BLaER1 treated with 17β-estradiol and CSF1 and Interleukin-3, amounts not matched to agents 10 nM and 100 nM (cell line): Measurements from ENCODE around the gene FAM117A.

Source experiments
- H3K27ac ChIP-seq, 11 experiments: shearing (Covaris generic); formaldehyde crosslinking; 2 replicates each; pipeline ENCODE4 v1.8.1; 2022
- H3K27me3 ChIP-seq, 11 experiments: shearing (Covaris generic); formaldehyde crosslinking; 2 replicates each; pipeline ENCODE4 v1.8.1; 2022
- H3K36me3 ChIP-seq, 11 experiments: shearing (Covaris generic); formaldehyde crosslinking; 2 replicates each; pipeline ENCODE4 v1.8.1; 2022
- H3K4me1 ChIP-seq, 10 experiments: shearing (Covaris generic); formaldehyde crosslinking; 2 replicates each; pipeline ENCODE4 v1.8.1; 2022
- H3K4me2 ChIP-seq, 11 experiments: shearing (Covaris generic); formaldehyde crosslinking; 2 replicates each; pipeline ENCODE4 v1.8.1; 2022
- H3K4me3 ChIP-seq, 10 experiments: shearing (Covaris generic); formaldehyde crosslinking; 2 replicates each; pipeline ENCODE4 v1.8.1; 2022
- H3K9ac ChIP-seq, 11 experiments: shearing (Covaris generic); formaldehyde crosslinking; 2 replicates each; pipeline ENCODE4 v1.8.1; 2022
- H3K9me3 ChIP-seq, 11 experiments: shearing (Covaris generic); formaldehyde crosslinking; replicated peaks in 1 of 11; 2 replicates each; pipeline ENCODE4 v1.8.1; 2022
- H4K20me1 ChIP-seq, 11 experiments: shearing (Covaris generic); formaldehyde crosslinking; 2 replicates each; pipeline ENCODE4 v1.8.1; 2022
- Cebpa-rat ChIP-seq, 11 experiments: shearing (Covaris generic); IDR thresholded peaks; 2 replicates each; pipeline ENCODE4 v1.8.1; 2022

Gene FAM117A

DNA sequence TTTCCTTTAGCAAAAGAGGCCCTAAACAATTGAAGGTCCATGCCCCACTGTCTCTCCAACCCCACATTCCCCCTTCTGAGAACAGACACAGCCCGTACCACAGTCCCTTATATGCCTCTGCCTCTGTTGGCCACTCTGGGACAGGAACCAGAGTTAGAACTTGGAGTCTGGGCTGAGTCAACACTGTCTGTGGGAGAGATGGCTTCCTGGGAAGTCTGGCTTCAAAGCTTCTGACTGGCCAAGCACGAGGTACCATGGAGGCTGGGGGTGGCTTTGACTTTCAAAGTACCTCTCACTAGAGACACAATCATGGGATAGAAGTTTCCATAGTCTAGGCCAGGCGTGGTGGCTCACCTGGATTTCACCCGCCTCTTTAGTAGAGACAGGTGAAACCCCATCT, 71.2 kb downstream of the FAM117A start:
- TF ChIP-seq Cebpa-rat (IDR thresholded peaks at IDR 0.05), result no peak
- Histone ChIP-seq H3K4me1 (peaks cover 44 to 68% (median 52%) of the 10 kb centered on the region in 10 experiments), H3K9ac (no peak overlapping the region), H3K4me3 (no peak overlapping the region), H3K27me3 (no peaks in the 10 kb centered on the region), H4K20me1 (no peaks in the 10 kb centered on the region), H3K4me2 (0 out of 22 replicates have a peak overlapping the region, but pooled peaks of 2 of the 11 experiments have one; percentile 17 to 21), H3K9me3 (no peaks in the 10 kb centered on the region), H3K27ac (no peak overlapping the region), H3K36me3 (no peaks in the 10 kb centered on the region)

DNA sequence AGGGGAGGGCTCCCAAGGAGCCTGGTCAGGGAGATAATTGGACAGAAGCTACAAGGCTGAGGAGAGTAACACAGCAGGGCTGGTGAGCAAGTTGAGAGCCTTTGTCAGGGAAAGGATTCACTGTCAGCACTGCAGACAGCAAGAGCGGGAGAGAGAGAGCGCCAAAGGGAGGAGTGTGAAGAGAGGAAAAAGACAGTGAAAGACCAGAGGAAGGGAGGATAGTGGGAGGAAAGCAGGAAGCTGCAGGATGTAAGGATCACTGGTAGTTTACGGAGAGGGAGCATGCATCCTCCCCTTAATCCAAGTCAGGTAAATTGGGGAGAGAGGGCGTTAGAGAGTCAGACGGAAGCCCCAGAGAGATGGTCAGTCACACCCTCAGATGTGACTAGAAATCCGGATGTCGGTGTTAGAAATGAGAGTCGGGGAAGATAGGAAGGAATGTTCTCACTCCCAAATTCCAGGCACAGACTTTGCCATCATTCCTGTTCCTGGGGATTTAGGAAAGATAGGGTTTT, 72.2 kb downstream of the FAM117A start:
- TF ChIP-seq Cebpa-rat (IDR thresholded peaks at IDR 0.05), result no peak
- no peak overlapping the region for H3K27ac ChIP-seq
- no peaks in the 10 kb centered on the region for H3K36me3 ChIP-seq
- H3K4me3 ChIP-seq, result no peak overlapping the region
- H3K4me1 ChIP-seq, result peaks cover 44 to 69% (median 51%) of the 10 kb centered on the region in 10 experiments
- peak overlapping the region in 1 of 11 experiments; percentile 10; a peak in 1 of 22 replicates for H3K4me2 ChIP-seq
- no peaks in the 10 kb centered on the region for H3K27me3 ChIP-seq
- H3K9ac ChIP-seq, result no peak overlapping the region; a peak in 1 of 22 replicates
- no peaks in the 10 kb centered on the region for H4K20me1 ChIP-seq
- no peaks in the 10 kb centered on the region for H3K9me3 ChIP-seq

DNA sequence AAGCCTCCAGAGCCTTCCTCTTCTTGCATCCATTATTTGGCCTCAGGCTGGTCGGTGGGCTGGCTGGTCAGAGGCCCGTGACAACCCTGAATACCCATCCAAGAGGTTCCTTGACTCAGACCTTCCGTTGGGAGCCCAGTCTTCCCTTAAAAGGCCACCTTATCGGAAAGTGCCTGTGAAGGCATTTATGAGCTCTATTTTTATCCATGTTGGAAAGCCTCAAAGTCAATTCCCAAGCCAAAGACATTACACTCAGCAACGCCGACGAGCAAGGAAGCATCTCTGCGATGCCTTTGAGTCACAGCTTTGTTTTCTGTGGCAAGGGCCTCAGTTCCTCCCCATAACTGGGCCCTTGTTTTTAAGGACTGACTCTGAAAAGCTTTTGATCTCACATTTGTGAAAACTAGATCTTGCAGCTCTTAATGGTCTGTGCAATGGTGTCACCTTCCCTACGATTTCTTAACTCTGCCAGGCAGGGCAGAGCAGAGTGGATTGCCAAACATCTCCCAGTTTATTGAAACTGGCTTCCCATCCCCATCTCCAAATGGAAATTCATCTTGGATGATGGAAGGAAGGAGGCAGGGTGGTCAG, 72.8 kb downstream of the FAM117A start:
- no peaks in the 10 kb centered on the region for H3K36me3 ChIP-seq
- H3K4me3 ChIP-seq, result no peak overlapping the region
- H4K20me1 ChIP-seq, result no peaks in the 10 kb centered on the region
- no peak overlapping the region for H3K9ac ChIP-seq
- TF ChIP-seq Cebpa-rat (IDR thresholded peaks at IDR 0.05), result no peak
- H3K9me3 ChIP-seq, result no peaks in the 10 kb centered on the region
- peaks cover 41 to 64% (median 47%) of the 10 kb centered on the region in 10 experiments for H3K4me1 ChIP-seq
- H3K27ac ChIP-seq, result no peak overlapping the region
- H3K27me3 ChIP-seq, result no peaks in the 10 kb centered on the region
- H3K4me2 ChIP-seq, result peak overlapping the region in 2 of 11 experiments; percentile 10 to 92; a peak in 3 of 22 replicates

DNA sequence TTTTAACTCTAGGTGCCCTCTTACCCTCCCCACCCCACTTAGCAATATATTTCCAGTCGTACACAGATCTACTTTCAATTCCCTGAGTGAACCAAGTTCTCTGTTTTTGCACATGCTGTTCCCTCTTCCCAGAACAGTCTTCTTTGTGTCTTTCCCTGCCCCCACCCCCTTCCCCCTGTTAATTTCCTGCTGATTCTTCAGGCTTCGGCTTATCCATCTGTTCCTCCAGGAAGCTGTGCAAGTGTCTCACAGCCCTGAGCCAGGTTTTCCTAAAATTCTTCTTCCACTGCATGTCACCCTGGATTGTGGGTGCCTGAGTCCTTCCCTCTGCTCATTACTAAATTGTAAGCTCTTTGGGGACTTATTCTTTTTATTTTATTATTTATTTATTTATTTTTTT, 73.7 kb downstream of the FAM117A start:
- Histone ChIP-seq H3K36me3 (no peaks in the 10 kb centered on the region), H3K27ac (no peak overlapping the region), H3K4me3 (no peak overlapping the region), H3K4me2 (peak overlapping the region in 3 of 11 experiments; percentile 11 to 92 (median 82); a peak in 5 of 22 replicates), H3K27me3 (no peaks in the 10 kb centered on the region), H3K4me1 (peaks cover 32 to 55% (median 38%) of the 10 kb centered on the region in 10 experiments), H3K9me3 (no peaks in the 10 kb centered on the region), H4K20me1 (no peaks in the 10 kb centered on the region), H3K9ac (no peak overlapping the region)
- TF ChIP-seq Cebpa-rat (IDR thresholded peaks at IDR 0.05), result no peak

DNA sequence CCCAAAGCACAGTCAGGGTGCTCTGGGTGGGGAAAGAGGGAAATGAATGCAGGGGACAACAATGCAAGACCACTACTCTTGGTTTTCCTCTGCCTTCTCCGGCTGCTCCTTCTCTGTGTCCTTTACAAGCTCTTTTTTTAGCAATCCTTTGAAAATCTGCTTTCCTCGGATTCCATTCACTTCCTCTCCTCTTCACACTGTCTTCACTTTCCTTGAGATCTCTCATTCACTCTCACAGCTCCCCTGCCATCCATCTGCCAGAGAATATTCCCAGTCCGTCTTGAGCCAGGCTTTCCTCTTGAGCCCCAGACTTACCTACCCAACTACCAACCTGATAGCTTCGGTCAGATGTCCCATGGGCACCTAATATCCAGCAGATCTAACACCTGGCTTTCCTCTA, 75.1 kb downstream of the FAM117A start:
- no peak overlapping the region for H3K9ac ChIP-seq
- peak overlapping the region; percentile 49 to 92 (median 64); a peak in 20 of 22 replicates for H3K4me2 ChIP-seq
- H3K4me3 ChIP-seq, result no peak overlapping the region

DNA sequence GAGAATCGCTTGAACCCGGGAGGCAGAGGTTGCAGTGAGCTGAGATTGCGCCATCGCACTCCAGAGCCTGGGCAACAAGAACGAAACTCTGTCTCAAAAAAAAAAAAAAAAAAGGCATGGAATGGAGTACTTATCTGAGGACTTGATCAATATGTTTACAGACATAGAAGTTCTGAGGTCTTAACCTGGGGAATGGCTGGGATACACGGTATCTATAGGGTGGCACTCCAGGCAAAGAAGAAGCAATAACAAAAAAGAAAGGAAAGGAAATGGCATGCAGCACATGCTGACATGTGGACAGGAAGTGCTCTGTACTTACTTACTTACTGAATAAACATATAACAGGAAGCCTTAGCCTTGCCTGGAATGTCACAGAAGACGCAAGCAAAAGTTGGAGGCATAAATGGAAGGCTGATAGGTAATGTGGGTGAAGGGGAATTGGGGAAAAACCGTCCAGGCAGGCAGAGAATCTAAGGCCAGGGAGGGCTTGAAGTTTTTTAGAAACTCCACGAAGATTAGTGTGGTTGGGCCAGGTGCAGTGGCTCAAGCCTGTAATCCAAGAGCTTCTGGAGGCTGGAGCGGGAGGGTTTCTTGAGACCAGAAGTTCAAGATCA, 75.9 kb downstream of the FAM117A start:
- Histone ChIP-seq H4K20me1 (no peaks in the 10 kb centered on the region), H3K4me1 (peaks cover 25 to 50% (median 32%) of the 10 kb centered on the region in 10 experiments), H3K36me3 (no peaks in the 10 kb centered on the region), H3K9ac (peak overlapping the region in 4 of 11 experiments; percentile 10 to 43 (median 22); a peak in 4 of 22 replicates), H3K27ac (peak overlapping the region; percentile 25 to 73 (median 69); a peak in 17 of 22 replicates), H3K9me3 (no peaks in the 10 kb centered on the region), H3K27me3 (no peaks in the 10 kb centered on the region), H3K4me3 (no peak overlapping the region), H3K4me2 (peak overlapping the region; percentile 49 to 92 (median 64))
- 0 out of 22 replicates have a peak, but pooled peaks of 2 of the 11 experiments have one; percentile 14 to 38 for TF ChIP-seq Cebpa-rat (IDR thresholded peaks at IDR 0.05)

More for the DNA sequence above, 75.1 kb downstream of the FAM117A start:
- no peaks in the 10 kb centered on the region for H4K20me1 ChIP-seq
- peak overlapping the region in 2 of 11 experiments; percentile 73; a peak in 4 of 22 replicates for H3K27ac ChIP-seq
- H3K4me1 ChIP-seq, result peaks cover 25 to 50% (median 32%) of the 10 kb centered on the region in 10 experiments
- no peak for TF ChIP-seq Cebpa-rat (IDR thresholded peaks at IDR 0.05)
- no peaks in the 10 kb centered on the region for H3K9me3 ChIP-seq
- H3K27me3 ChIP-seq, result no peaks in the 10 kb centered on the region
- no peaks in the 10 kb centered on the region for H3K36me3 ChIP-seq

DNA sequence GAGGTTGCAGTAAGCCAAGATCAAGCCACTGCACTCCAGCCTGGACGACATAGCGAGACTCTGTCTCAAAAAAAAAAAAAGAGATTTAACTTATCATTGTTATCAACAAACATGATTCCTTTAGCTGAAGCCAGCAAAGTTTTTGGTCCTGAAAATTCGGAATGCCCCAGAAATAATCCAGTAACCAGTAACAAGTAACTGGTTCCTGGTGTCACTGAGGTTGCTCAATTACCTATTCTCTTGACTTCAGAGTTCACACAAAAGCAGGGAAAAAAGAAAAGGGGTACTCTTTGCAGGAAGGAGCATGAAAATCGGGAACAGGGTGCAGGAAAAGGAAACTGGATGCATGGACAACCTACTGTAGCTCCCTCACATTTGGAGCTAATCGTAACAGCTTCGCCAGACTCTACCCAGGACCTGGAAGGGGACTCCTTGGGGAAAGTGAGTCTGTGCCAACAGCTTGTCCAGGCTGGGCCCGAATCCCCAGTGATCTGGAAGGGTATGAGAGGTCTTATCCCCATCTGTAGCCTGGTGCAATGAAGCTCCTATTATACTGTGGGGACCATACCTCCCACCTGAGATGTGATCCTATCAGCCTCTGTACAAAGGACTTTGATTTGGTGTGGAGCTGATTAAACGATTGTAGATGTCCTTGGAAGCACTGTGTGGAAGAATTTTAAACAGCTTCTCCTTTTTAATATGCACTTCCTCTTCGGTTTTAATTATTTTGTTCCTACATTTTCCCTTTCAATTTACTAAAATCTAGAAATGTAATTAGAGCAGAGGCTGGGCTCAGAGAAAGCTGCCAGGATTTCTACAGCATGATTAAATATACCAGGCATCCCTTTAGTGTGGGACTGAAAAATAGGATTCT, 82.6 kb downstream of the FAM117A start:
- Histone ChIP-seq H4K20me1 (peaks cover 0 to 9% (median 7%) of the 10 kb centered on the region in 11 experiments; a peak in 8 of 22 replicates), H3K4me3 (no peak overlapping the region), H3K4me2 (peak overlapping the region; percentile 50 to 81 (median 66)), H3K27me3 (no peaks in the 10 kb centered on the region), H3K27ac (no peak overlapping the region), H3K4me1 (peaks cover 27 to 49% (median 39%) of the 10 kb centered on the region in 10 experiments), H3K9ac (no peak overlapping the region), H3K36me3 (no peaks in the 10 kb centered on the region), H3K9me3 (peaks cover 0 to 4% (median 0%) of the 10 kb centered on the region in 11 experiments; a peak in 1 of 22 replicates)
- no peak for TF ChIP-seq Cebpa-rat (IDR thresholded peaks at IDR 0.05)

DNA sequence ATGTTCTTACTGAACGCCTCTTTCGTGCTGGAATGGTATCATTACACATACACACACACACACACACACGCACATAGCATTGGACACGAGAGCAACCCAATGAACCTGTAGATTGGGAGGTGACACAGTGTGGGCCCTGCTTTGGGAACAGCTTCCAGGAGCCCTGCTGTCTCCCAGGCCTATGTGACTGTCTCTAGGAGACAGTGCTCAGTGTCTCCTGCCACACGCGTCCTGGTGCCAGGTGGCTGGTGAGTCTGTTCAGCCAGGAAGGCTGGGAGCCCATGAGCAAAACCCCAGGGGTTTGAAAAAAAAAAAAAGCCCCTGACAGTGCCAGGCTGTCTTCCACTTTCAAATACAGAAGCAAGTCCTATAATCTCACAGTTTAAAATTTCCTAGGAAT, 83.6 kb downstream of the FAM117A start:
- Histone ChIP-seq H3K4me2 (peak overlapping the region in 9 of 11 experiments; percentile 31 to 81 (median 66); a peak in 17 of 22 replicates), H3K27me3 (no peaks in the 10 kb centered on the region), H4K20me1 (peaks cover 8 to 20% (median 16%) of the 10 kb centered on the region in 11 experiments), H3K4me3 (no peak overlapping the region), H3K27ac (peak overlapping the region in 4 of 11 experiments; percentile 3 to 40 (median 22); a peak in 2 of 22 replicates), H3K36me3 (peaks cover 0 to 5% (median 4%) of the 10 kb centered on the region in 11 experiments; a peak in 9 of 22 replicates), H3K9me3 (peaks cover 0 to 4% (median 0%) of the 10 kb centered on the region in 11 experiments; a peak in 1 of 22 replicates), H3K9ac (peak overlapping the region in 5 of 11 experiments; percentile 12 to 60 (median 29); a peak in 6 of 22 replicates), H3K4me1 (peaks cover 35 to 58% (median 48%) of the 10 kb centered on the region in 10 experiments)
- no peak for TF ChIP-seq Cebpa-rat (IDR thresholded peaks at IDR 0.05)
